Nephron (organoid): ENCODE measurements around the gene CACNA1C.
A peak's percentile ranks its signal among the peaks of the same experiment; 100 is the strongest.

Experiments used
- H3K27ac Mint-ChIP-seq, 3 experiments: 2 replicates each; pipeline ENCODE4 v1.8.0; 2020; ENCODE audit warnings: mixed read lengths in 3 of 3, mild to moderate bottlenecking in 2 of 3, moderate library complexity in 1 of 3
- H3K27me3 Mint-ChIP-seq: 2 replicates; pipeline ENCODE4 v1.8.0; 2021; ENCODE audit warnings: low read depth, mild to moderate bottlenecking, moderate library complexity, mixed read lengths
- H3K36me3 Mint-ChIP-seq: 2 replicates; pipeline ENCODE4 v1.8.0; 2020; ENCODE audit warnings: low read depth, mixed read lengths
- H3K4me1 Mint-ChIP-seq: 2 replicates; pipeline ENCODE4 v1.8.0; 2020; ENCODE audit warnings: mixed read lengths
- H3K4me3 Mint-ChIP-seq, 3 experiments: 2 replicates each; pipeline ENCODE4 v1.8.0; 2020; ENCODE audit warnings: mild to moderate bottlenecking in 3 of 3, mixed read lengths in 3 of 3, moderate library complexity in 2 of 3
- H3K9me3 Mint-ChIP-seq: 2 replicates; pipeline ENCODE4 v1.8.0; 2020; ENCODE audit warnings: mixed read lengths
- CTCF ChIP-seq, 3 experiments: fragments of 200-600 bp; sonication (generic); IDR thresholded peaks; one replicate each; pipeline ENCODE4 v1.5.0; 2021; ENCODE audit warnings: antibody characterized with exemption in 3 of 3; ENCODE audit not compliant: unreplicated experiment in 3 of 3

Gene CACNA1C

GRCh38 chr12:2641761-2642160 lies 589.0 kb downstream of the CACNA1C start:
- Mint-ChIP-seq H3K4me1 (peaks cover 5% of the 10 kb centered on the region), H3K9me3 (no peaks in the 10 kb centered on the region), H3K27ac (no peak overlapping the region), H3K36me3 (no peaks in the 10 kb centered on the region), H3K4me3 (no peak overlapping the region), H3K27me3 (no peaks in the 10 kb centered on the region)
- TF ChIP-seq CTCF (IDR thresholded peaks at IDR 0.05; ENCODE audit: unreplicated experiment in 3 of 3) = no peak

GRCh38 chr12:2642176-2642892 lies 589.5 kb downstream of the CACNA1C start:
- Mint-ChIP-seq H3K9me3 (no peaks in the 10 kb centered on the region), H3K4me1 (peaks cover 5% of the 10 kb centered on the region), H3K36me3 (no peaks in the 10 kb centered on the region), H3K4me3 (no peak overlapping the region), H3K27me3 (no peaks in the 10 kb centered on the region), H3K27ac (no peak overlapping the region)
- no peak for TF ChIP-seq CTCF (IDR thresholded peaks at IDR 0.05; ENCODE audit: unreplicated experiment in 3 of 3)

- H3K9me3 Mint-ChIP-seq = no peaks in the 10 kb centered on the region
Measured at GRCh38 chr12:2642896-2643425, 590.2 kb downstream of the CACNA1C start.

GRCh38 chr12:2643576-2644135 lies 590.9 kb downstream of the CACNA1C start:
- H3K27ac Mint-ChIP-seq = no peak overlapping the region
- no peak overlapping the region for H3K4me3 Mint-ChIP-seq
- TF ChIP-seq CTCF (IDR thresholded peaks at IDR 0.05; ENCODE audit: unreplicated experiment in 3 of 3) = no peak
- no peaks in the 10 kb centered on the region for H3K36me3 Mint-ChIP-seq
- peaks cover 5% of the 10 kb centered on the region for H3K4me1 Mint-ChIP-seq
- no peaks in the 10 kb centered on the region for H3K27me3 Mint-ChIP-seq
- no peaks in the 10 kb centered on the region for H3K9me3 Mint-ChIP-seq

More at GRCh38 chr12:2642896-2643425, 590.2 kb downstream of the CACNA1C start:
- H3K27me3 Mint-ChIP-seq = no peaks in the 10 kb centered on the region
- H3K27ac Mint-ChIP-seq = no peak overlapping the region
- H3K36me3 Mint-ChIP-seq = no peaks in the 10 kb centered on the region
- no peak overlapping the region for H3K4me3 Mint-ChIP-seq
- TF ChIP-seq CTCF (IDR thresholded peaks at IDR 0.05; ENCODE audit: unreplicated experiment in 3 of 3) = no peak
- peaks cover 5% of the 10 kb centered on the region for H3K4me1 Mint-ChIP-seq

GRCh38 chr12:2644683-2645405 lies 592.1 kb downstream of the CACNA1C start:
- Mint-ChIP-seq H3K4me1 (peaks cover 10% of the 10 kb centered on the region), H3K36me3 (no peaks in the 10 kb centered on the region), H3K27ac (peak overlapping the region in 1 of 3 experiments; percentile 10), H3K4me3 (no peak overlapping the region), H3K27me3 (no peaks in the 10 kb centered on the region), H3K9me3 (no peaks in the 10 kb centered on the region)
- no peak for TF ChIP-seq CTCF (IDR thresholded peaks at IDR 0.05; ENCODE audit: unreplicated experiment in 3 of 3)
